GM18861 (cell line): ENCODE data around the gene ACSS1.

ENCODE experiments used
- ATAC-seq: cut with Tn5 transposase; IDR thresholded peaks from one replicate; pipeline ENCODE4 v1.9.1; 2021; ENCODE audit not compliant: unreplicated experiment

ACSS1 gene

GRCh38 chr20:24996449-24997377 is 61.2 kb downstream of the ACSS1 start:
- no peak for ATAC-seq

DNA sequence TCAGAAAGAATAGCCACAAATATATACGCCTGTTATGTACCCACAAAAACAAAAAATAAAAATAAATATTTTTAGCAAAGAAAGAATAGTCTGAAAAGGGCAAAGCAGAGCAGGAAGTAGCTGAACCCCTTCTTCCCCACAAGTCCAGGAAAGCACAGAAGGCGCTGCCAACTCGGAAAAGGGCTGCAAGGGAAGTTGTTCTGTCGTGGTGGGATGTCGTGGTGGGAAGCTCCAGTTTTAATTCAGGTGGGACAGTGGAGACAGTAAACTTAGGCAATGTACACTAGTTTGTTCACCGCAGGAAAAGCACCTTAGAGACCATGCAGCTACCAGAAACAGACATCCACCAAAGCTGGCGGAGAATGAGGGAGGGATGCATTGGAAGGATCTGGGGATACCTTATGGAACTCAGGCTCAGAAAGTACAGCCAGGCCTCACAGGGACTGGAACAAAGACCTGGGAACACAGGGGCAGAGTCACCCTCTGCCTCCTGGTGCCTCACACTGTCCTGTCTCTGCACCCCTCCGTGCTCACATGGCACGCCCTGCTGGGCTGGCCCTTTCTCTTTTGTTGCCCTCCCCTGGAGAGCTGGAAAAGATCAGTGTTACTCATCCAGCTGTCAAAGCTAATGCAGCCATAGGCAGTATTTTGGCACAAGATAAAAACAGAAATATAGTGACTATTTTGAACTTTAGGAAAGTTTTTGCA is 62.0 kb downstream of the ACSS1 start:
- no peak for ATAC-seq

DNA sequence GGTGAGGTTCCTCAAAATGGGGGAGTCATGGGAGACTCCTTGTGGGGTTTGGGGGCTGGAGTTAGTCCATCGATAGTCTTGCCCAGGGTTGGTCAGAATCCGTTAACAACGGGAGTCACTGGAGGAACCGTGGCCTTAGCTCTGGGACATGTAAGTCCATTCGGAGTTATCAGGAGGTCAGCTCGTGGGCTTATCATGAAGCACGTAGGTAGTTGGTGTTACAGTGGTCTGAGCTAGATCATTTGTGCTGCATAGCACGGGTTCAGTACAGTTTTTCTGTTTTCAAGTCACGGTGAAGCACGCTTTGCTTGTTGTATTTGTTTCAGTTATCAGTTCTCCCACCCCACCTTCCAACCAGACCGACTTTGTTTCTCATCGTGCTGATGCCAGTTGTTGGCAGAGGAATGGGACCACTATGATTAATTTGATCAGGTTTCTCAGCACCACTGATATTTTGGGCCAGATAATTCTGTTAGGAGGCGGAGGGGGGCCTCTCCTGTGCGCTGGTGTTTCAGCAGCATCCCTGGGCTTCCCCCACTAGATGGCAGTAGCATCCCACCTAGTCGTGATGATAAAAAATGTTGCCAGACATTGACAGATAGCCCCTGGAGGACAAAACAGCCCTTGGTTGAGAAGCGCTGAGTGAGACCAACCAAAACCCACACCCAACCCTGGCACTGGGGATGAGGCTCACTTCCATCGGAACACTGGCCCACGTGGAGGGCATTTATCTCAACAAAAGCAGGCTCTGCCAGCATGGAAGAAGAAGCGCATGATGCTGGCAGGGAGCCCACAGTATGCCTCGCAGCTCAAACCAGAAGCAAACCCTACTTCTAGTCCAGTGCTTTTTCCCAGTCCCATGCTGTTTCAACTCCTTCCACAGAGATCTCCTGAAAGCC is 63.2 kb downstream of the ACSS1 start:
- ATAC-seq = no peak

- no peak for ATAC-seq
These were observed 63.8 kb downstream of the ACSS1 start for GRCh38 chr20:24994186-24994465.

- ATAC-seq = no peak
These were observed 64.4 kb downstream of the ACSS1 start for GRCh38 chr20:24993337-24994185.

GRCh38 chr20:24992487-24993205 is 65.3 kb downstream of the ACSS1 start, which contains the start of gene APMAP:
TSS of gene APMAP (minus strand) at chr20:24992751. CDS start at chr20:24992688, 63 bp downstream.
- peak; percentile 84 for ATAC-seq

GRCh38 chr20:24991897-24992486 is 65.9 kb downstream of the ACSS1 start:
- ATAC-seq = peak; percentile 11

DNA sequence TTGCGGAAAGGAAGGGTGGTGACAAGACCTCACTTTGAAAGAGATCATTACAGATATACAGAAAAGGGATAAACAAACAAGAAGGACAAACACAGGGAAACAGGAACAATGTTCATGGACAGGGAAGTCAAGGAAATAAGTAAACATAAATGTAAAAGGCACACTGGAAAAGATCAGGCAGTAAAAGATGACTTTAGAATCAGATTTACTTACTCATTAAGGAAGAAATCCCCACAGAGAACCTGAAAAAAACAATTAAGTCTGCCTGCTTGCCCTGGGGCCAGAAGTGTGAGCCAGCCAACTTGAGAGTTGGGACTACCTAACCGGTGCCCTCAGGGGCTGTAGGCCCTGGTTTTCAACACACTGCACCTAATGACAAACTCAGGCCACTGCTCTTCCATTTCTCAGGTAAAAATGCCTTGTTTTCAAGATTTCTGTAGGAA is 67.1 kb downstream of the ACSS1 start:
- ATAC-seq = no peak

GRCh38 chr20:24989162-24989561 is 68.8 kb downstream of the ACSS1 start:
- no peak for ATAC-seq

GRCh38 chr20:24987873-24988835 is 69.8 kb downstream of the ACSS1 start:
- ATAC-seq = no peak

DNA sequence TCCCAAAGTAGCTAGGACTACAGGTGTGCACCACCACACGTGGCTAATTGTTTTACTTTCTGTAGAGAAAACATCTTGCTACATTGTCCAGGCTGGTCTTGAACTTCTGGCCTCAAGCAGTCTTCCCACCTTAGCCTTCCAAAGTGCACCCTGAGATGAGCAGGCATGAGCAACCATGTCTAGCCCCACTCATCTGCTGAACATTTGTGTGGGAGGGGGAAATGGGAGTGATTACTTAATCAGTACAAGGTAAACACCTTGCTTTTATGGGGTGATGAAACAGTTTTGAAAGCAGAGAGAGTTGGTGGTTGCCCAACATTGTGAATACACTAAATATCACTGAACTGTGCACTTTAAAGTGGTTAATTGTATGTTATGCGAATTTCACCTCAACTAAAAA is 70.7 kb downstream of the ACSS1 start:
- no peak for ATAC-seq

GRCh38 chr20:24986436-24987015 is 71.4 kb downstream of the ACSS1 start:
- ATAC-seq = no peak

- no peak for ATAC-seq
These were observed 72.1 kb downstream of the ACSS1 start for GRCh38 chr20:24985802-24986201.

DNA sequence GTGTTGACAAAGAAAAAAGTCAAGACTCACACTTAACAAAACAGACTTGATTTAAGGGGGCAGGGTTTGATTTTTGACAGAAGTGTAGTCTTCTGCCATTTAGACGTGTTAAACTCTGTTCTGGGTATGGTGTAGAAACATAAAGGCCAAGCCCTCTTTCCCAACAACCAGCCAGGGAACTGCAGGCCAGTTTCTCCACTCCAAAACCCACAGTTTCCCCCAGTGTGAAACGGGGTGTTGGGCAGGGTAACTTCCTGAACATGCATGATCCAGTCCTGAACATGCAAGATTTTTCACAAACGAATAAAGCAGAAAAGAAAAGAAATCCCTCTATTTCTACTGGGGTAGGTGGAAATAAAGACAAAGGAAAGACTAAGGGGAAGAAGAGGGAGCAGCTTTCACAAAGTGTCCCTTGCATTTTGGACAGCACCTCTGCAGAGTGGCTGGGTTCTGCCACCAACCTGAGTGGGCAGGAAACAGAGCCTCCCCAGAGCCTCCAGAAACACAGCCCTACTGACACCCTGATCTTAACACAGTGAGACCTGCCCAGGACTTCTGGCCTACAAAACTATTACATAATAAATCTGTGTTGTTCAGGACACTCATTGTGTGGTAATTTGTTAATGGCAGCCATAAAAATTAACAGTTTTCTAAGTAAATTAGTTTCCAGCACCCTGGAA is 72.8 kb downstream of the ACSS1 start:
- ATAC-seq = no peak

DNA sequence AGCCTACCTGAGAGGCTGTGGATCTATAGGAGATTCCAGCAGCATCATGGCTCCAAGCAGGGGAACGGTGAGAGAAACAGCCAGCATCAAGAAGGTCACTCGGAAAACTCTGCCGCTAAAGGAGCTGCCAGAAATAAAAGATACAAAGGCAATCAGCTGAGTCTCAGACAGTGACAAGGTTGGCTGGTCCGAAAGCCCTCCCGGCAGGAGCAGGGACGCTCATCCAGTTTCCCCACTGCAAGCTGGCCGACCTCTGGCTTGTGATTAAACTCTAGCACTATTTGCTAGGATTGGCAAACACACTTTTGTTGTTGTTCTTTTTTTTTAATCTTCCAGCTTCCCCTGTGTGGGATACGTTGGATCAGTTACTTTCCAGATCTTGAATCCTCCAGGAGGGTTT is 74.0 kb downstream of the ACSS1 start:
- no peak for ATAC-seq

DNA sequence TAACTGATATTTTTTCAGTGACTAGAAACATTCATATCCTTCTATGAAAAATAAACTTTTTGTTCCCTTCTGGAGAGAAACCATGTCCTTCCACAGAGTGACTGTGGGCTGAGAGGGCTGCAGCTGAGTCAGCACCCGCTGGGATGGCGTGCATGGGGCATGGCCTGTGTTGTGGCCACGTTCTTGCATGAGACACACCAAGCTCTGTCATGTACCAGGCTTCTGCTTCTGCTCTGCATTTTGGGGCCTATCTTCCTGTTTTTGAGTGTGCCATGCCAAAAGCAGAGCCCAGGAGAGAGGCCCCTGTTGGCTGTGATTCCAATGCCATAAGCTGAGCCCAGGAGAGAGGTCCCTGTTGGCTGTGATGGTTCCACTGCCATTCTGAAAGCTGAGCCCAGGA is 76.1 kb downstream of the ACSS1 start:
- ATAC-seq = no peak

DNA sequence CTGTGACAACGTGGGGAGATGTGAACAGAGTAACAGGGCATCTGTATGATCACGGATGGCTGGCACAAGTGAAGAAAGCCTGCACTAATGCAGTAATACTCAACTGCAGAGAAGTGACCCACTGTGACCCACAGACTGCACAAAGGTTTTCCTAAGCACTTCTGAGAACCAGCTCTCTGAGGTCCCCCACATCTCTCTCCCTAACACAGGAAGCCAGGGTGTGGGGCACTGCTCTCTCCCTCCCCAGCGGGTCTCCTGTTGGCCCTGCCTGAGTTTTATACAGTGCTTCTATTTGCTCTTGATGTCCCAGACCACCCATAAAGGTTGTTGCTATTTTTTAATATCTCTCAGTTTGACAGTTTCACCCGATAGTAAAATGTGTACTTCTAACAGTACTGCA is 76.7 kb downstream of the ACSS1 start:
- no peak for ATAC-seq
